Thyroid gland (tissue), 4 donors: Measurements from ENCODE around the gene C1orf87. TPM values are rescaled to one million over a fixed set of nuclear protein-coding genes. Genes with fewer than 3 reads are reported as not detected.

Source experiments
- DNase-seq, 2 donors: peaks; one replicate each; pipeline ENCODE4 v3.0.0-alpha.2; 2019
- H3K27ac ChIP-seq, 3 donors: fragments of 200-600 bp; sonication (generic); 1 replicate in 2 of 3; 2 replicates in 1 of 3; pipeline ENCODE4 v1.5.1; 2016 to 2019; ENCODE audit warnings: mild to moderate bottlenecking in 1 of 3, moderate library complexity in 1 of 3
- H3K27me3 ChIP-seq: fragments of 200-600 bp; sonication (generic); one replicate; pipeline ENCODE4 v1.5.1; 2019
- H3K36me3 ChIP-seq, 2 donors: fragments of 200-600 bp; sonication (generic); one replicate each; pipeline ENCODE4 v1.5.1; 2016 to 2019
- H3K4me1 ChIP-seq, 2 donors: fragments of 200-600 bp; sonication (generic); one replicate each; pipeline ENCODE4 v1.5.1; 2017 to 2019
- H3K4me3 ChIP-seq, 3 donors: fragments of 200-600 bp; sonication (generic); replicated peaks in 1 of 3; 1 replicate in 2 of 3; 2 replicates in 1 of 3; pipeline ENCODE4 v1.5.1; 2016; ENCODE audit warnings: mild to moderate bottlenecking in 1 of 3
- H3K9me3 ChIP-seq: fragments of 200-600 bp; sonication (generic); one replicate; pipeline ENCODE4 v1.5.1; 2017
- CTCF ChIP-seq, 6 experiments: fragments of 200-600 bp in 3 of 6; fragments of 450-650 bp in 3 of 6; sonication (generic) in 3 of 6; IDR thresholded peaks; one replicate each; pipeline ENCODE4 v1.5.1; 2016 to 2019; ENCODE audit warnings: antibody characterized with exemption in 6 of 6, mild to moderate bottlenecking in 2 of 6, inconsistent platforms in 1 of 6, moderate library complexity in 1 of 6
- POLR2A ChIP-seq, 2 donors: fragments of 450-650 bp; IDR thresholded peaks; one replicate each; pipeline ENCODE4 v1.6.1; 2017; ENCODE audit warnings: antibody characterized with exemption in 2 of 2, mild to moderate bottlenecking in 2 of 2, moderate library complexity in 1 of 2
- WGBS, 2 donors: methylation state at CpG; one replicate each; pipeline ENCODE4 v1.1.5; 2017; 5-methylcytosine and 5-hydroxymethylcytosine counted together
- intact Hi-C: fragments of 100-400 bp; cut with DNase I; formaldehyde crosslinking; loops from one replicate; pipeline ENCODE4 v1.15.1; 2023
- total RNA-seq, 4 donors: library from RNA; depleted of rRNA; stranded (reverse); fragments of >200 nt; gene quantifications; one replicate each; pipeline ENCODE4 v1.2.3, GENCODE V29; 2016

Gene C1orf87
- total RNA-seq, 4 donors from 2014 or later, result not detected

- no peak for DNase-seq
- Histone ChIP-seq H3K4me1 (no peaks in the 10 kb centered on the region), H3K27ac (no peak overlapping the region), H3K9me3 (no peaks in the 10 kb centered on the region), H3K36me3 (no peaks in the 10 kb centered on the region), H3K27me3 (no peaks in the 10 kb centered on the region), H3K4me3 (no peak overlapping the region)
- intact Hi-C loops, result no loop called here
- TF ChIP-seq POLR2A (IDR thresholded peaks at IDR 0.05), result no peak
- no peak for TF ChIP-seq CTCF (IDR thresholded peaks at IDR 0.05)
Measured at GRCh38 chr1:60087681-60088080, 14.1 kb upstream of the C1orf87 start.

DNA sequence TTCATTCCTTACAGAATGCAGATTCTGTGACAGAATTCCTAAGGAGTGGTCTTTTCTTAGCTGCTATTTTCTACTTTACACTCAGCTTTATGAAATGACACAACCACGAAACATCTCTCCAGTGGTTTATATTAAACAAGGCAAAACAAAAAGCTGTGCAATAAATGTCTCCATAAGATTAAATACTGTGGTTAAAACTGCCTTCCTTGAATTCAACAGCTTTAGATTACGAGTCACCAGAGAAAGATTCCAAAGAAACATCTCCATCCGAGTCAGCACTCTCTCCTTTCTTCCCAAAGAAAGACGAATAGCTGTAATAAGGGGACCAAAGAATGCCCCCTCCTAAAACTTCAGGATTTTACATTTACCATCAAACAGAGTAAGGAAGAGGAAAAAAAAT is 4.6 kb upstream of the C1orf87 start:
- no peak for DNase-seq
- intact Hi-C loops, result no loop called here
- TF ChIP-seq POLR2A (IDR thresholded peaks at IDR 0.05), result no peak
- no peak for TF ChIP-seq CTCF (IDR thresholded peaks at IDR 0.05)
- Histone ChIP-seq H3K27me3 (no peaks in the 10 kb centered on the region), H3K4me3 (no peak overlapping the region), H3K4me1 (no peaks in the 10 kb centered on the region), H3K36me3 (no peaks in the 10 kb centered on the region), H3K27ac (no peak overlapping the region), H3K9me3 (no peaks in the 10 kb centered on the region)
- 81 to 85% methylated on average over 4 of the region's 4 CpGs for WGBS, 2 donors

DNA sequence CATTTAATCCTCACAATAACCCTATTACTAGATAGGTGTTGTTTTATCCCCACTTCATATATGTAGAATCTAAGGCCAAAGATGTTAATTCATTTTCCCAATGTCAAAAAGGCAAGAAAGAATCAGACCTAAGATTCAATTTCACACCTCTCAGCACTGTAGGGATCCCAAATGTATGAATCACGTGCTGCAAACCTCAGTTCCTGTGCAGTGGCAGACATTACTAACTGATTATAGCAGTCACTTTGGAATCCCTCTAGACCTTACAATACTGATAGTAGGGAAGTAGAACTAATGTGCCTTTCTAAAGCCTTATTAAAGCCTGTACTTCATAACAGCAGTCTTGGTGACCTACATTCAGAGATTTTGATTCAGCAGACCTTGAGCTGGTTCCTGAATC is 2.3 kb downstream of the C1orf87 start:
- TF ChIP-seq POLR2A (IDR thresholded peaks at IDR 0.05) (no peak), CTCF (IDR thresholded peaks at IDR 0.05) (no peak)
- DNase-seq, result no peak
- intact Hi-C loops, result no loop called here
- Histone ChIP-seq H3K27me3 (no peaks in the 10 kb centered on the region), H3K36me3 (no peaks in the 10 kb centered on the region), H3K9me3 (no peaks in the 10 kb centered on the region), H3K4me1 (no peaks in the 10 kb centered on the region), H3K27ac (no peak overlapping the region), H3K4me3 (no peak overlapping the region)
- 59 to 78% methylated on average over 1 of the region's 1 CpG for WGBS, 2 donors

GRCh38 chr1:60069691-60070090 is 3.9 kb downstream of the C1orf87 start:
- no peak for TF ChIP-seq CTCF (IDR thresholded peaks at IDR 0.05)
- no peak overlapping the region for H3K4me3 ChIP-seq
- H3K9me3 ChIP-seq, result no peaks in the 10 kb centered on the region
- 92 to 100% methylated on average over 1 of the region's 1 CpG for WGBS, 2 donors
- intact Hi-C loops, result no loop called here
- H3K27ac ChIP-seq, result no peak overlapping the region
- H3K4me1 ChIP-seq, result no peaks in the 10 kb centered on the region
- DNase-seq, result no peak
- H3K27me3 ChIP-seq, result no peaks in the 10 kb centered on the region
- no peaks in the 10 kb centered on the region for H3K36me3 ChIP-seq

GRCh38 chr1:60068393-60069045 is 5.1 kb downstream of the C1orf87 start:
- Histone ChIP-seq H3K36me3 (no peaks in the 10 kb centered on the region), H3K27me3 (no peaks in the 10 kb centered on the region), H3K9me3 (no peaks in the 10 kb centered on the region), H3K27ac (no peak overlapping the region), H3K4me3 (no peak overlapping the region), H3K4me1 (no peaks in the 10 kb centered on the region)
- no peak for DNase-seq
- 70 to 72% methylated on average over 1 of the region's 1 CpG for WGBS, 2 donors
- TF ChIP-seq POLR2A (IDR thresholded peaks at IDR 0.05) (no peak), CTCF (IDR thresholded peaks at IDR 0.05) (no peak)
- intact Hi-C loops, result no loop called here
